Astrocyte (in vitro differentiated cells and primary cell): ENCODE measurements around the gene GAS2L1. TPM values are rescaled to one million over a fixed set of nuclear protein-coding genes. Genes with fewer than 3 reads are reported as not detected.

ENCODE experiments used
- DNase-seq: peaks from one replicate; pipeline ENCODE4 v3.0.0-alpha.2; 2010; ENCODE audit warnings: low read depth
- FAIRE-seq: peaks from 2 replicates; lab custom pipeline; 2011; peaks lifted over from hg19 to GRCh38; lab: Jason Lieb, UNC
- H2AFZ ChIP-seq: 2 replicates; pipeline ENCODE4 v1.6.0; 2012; ENCODE audit warnings: low read depth, low read length, inconsistent platforms
- H3K27ac ChIP-seq: 2 replicates; pipeline ENCODE4 v1.5.1; 2011; ENCODE audit warnings: low read depth, low read length, inconsistent platforms
- H3K27me3 ChIP-seq: 2 replicates; pipeline ENCODE4 v1.6.0; 2011; ENCODE audit warnings: low read length, inconsistent platforms; ENCODE audit not compliant: insufficient read depth
- H3K36me3 ChIP-seq: 2 replicates; pipeline ENCODE4 v1.5.1; 2011; ENCODE audit warnings: low read length, inconsistent platforms; ENCODE audit not compliant: insufficient read depth
- H3K4me1 ChIP-seq: 2 replicates; pipeline ENCODE4 v1.5.1; 2011; ENCODE audit warnings: low read length, inconsistent platforms; ENCODE audit not compliant: insufficient read depth
- H3K4me2 ChIP-seq: 2 replicates; pipeline ENCODE4 v1.6.0; 2012; ENCODE audit warnings: low read length, inconsistent platforms
- H3K4me3 ChIP-seq: 2 replicates; pipeline ENCODE4 v1.5.1; 2011; ENCODE audit warnings: low read depth, mild to moderate bottlenecking, low read length, inconsistent platforms; ENCODE audit not compliant: insufficient read depth
- H3K79me2 ChIP-seq: 2 replicates; pipeline ENCODE4 v1.6.0; 2012; ENCODE audit warnings: mild to moderate bottlenecking, low read length, inconsistent platforms; ENCODE audit not compliant: insufficient read depth
- H3K9ac ChIP-seq: 2 replicates; pipeline ENCODE4 v1.6.0; 2012; ENCODE audit warnings: mild to moderate bottlenecking, low read length, inconsistent platforms
- H3K9me3 ChIP-seq: 2 replicates; pipeline ENCODE4 v1.5.1; 2012; ENCODE audit warnings: low read depth, mild to moderate bottlenecking, low read length, inconsistent platforms; ENCODE audit not compliant: insufficient read depth
- H4K20me1 ChIP-seq: 2 replicates; pipeline ENCODE4 v1.6.0; 2012; ENCODE audit warnings: low read length, inconsistent platforms; ENCODE audit not compliant: insufficient read depth
- H3K27ac Mint-ChIP-seq: one replicate; pipeline ENCODE4 v1.8.0; 2021; ENCODE audit warnings: mild to moderate bottlenecking, mixed read lengths; ENCODE audit not compliant: unreplicated experiment
- H3K27me3 Mint-ChIP-seq: one replicate; pipeline ENCODE4 v1.8.0; 2021; ENCODE audit warnings: low read depth, mixed read lengths; ENCODE audit not compliant: unreplicated experiment
- H3K36me3 Mint-ChIP-seq: one replicate; pipeline ENCODE4 v1.8.0; 2021; ENCODE audit warnings: low read depth, mixed read lengths; ENCODE audit not compliant: unreplicated experiment
- H3K4me1 Mint-ChIP-seq: one replicate; pipeline ENCODE4 v1.8.0; 2021; ENCODE audit warnings: low read depth, mixed read lengths; ENCODE audit not compliant: unreplicated experiment
- H3K4me3 Mint-ChIP-seq: one replicate; pipeline ENCODE4 v1.8.0; 2021; ENCODE audit warnings: mild to moderate bottlenecking, moderate library complexity, mixed read lengths; ENCODE audit not compliant: unreplicated experiment
- H3K9me3 Mint-ChIP-seq: one replicate; pipeline ENCODE4 v1.8.0; 2021; ENCODE audit warnings: mild to moderate bottlenecking, mixed read lengths; ENCODE audit not compliant: unreplicated experiment
- CTCF ChIP-seq: IDR thresholded peaks from 2 replicates; pipeline ENCODE4 v1.5.1; 2011; ENCODE audit warnings: low read depth, mild to moderate bottlenecking, inconsistent platforms, low read length, moderate library complexity; ENCODE audit not compliant: insufficient read depth
- EZH2 ChIP-seq: IDR thresholded peaks from 2 replicates; pipeline ENCODE4 v1.6.1; 2012; ENCODE audit warnings: mild to moderate bottlenecking, low read length, inconsistent platforms; ENCODE audit not compliant: insufficient read depth
- total RNA-seq: library from RNA; stranded (reverse); gene quantifications from 2 replicates; pipeline ENCODE4 v1.2.1, GENCODE V29; 2021

The GAS2L1 gene
- total RNA-seq, 1 donor from 2014 or later = 24.3 TPM

DNA sequence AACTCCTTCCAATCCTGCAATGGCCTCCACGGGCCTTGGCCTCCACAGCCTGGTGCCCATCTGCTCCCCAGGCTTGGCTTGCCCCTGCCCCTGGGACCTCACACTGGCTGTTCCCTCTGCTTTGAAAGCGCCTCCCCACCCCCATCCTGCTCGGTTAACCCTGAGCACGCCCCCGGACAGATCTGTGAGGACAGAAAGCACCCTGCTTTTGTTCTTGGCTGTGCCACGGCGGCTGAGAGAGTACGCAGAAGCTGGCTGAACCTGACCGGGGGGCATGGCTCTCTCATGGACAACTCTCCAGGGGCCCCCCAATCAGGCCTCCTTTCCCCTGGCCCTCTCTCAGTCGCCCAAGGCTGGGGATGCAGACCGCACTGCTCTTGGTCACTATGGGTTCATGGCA is 29.2 kb downstream of the GAS2L1 start:
- Histone ChIP-seq H3K4me2 (no peak overlapping the region), H2AFZ (no peak overlapping the region), H3K27me3 (no peaks in the 10 kb centered on the region), H3K4me3 (no peak overlapping the region), H4K20me1 (peaks cover 26% of the 10 kb centered on the region), H3K36me3 (peaks cover 13% of the 10 kb centered on the region), H3K27ac (no peak overlapping the region), H3K79me2 (no peaks in the 10 kb centered on the region), H3K9me3 (no peaks in the 10 kb centered on the region), H3K9ac (no peak overlapping the region), H3K4me1 (peaks cover 9% of the 10 kb centered on the region)
- FAIRE-seq = no peak
- Mint-ChIP-seq H3K4me3 (no peak overlapping the region), H3K27me3 (no peaks in the 10 kb centered on the region), H3K36me3 (peaks cover 31% of the 10 kb centered on the region), H3K4me1 (peaks cover 6% of the 10 kb centered on the region), H3K9me3 (no peaks in the 10 kb centered on the region), H3K27ac (no peak overlapping the region)
- no peak for DNase-seq
- TF ChIP-seq EZH2 (no peak), CTCF (no peak)

- H2AFZ ChIP-seq = no peak overlapping the region
- H3K4me3 Mint-ChIP-seq = no peak overlapping the region
- no peaks in the 10 kb centered on the region for H3K27me3 ChIP-seq
- no peaks in the 10 kb centered on the region for H3K9me3 Mint-ChIP-seq
- H3K27ac Mint-ChIP-seq = no peak overlapping the region
- DNase-seq (no peak), FAIRE-seq (no peak)
- H3K79me2 ChIP-seq = no peaks in the 10 kb centered on the region
- H4K20me1 ChIP-seq = peaks cover 26% of the 10 kb centered on the region
- peaks cover 30% of the 10 kb centered on the region for H3K36me3 Mint-ChIP-seq
- peaks cover 3% of the 10 kb centered on the region for H3K4me1 Mint-ChIP-seq
- no peak overlapping the region for H3K9ac ChIP-seq
- no peaks in the 10 kb centered on the region for H3K9me3 ChIP-seq
- H3K4me1 ChIP-seq = no peaks in the 10 kb centered on the region
- no peak for TF ChIP-seq CTCF
- TF ChIP-seq EZH2 = no peak
- no peaks in the 10 kb centered on the region for H3K27me3 Mint-ChIP-seq
- no peak overlapping the region for H3K4me3 ChIP-seq
- no peak overlapping the region for H3K4me2 ChIP-seq
- no peak overlapping the region for H3K27ac ChIP-seq
- H3K36me3 ChIP-seq = peaks cover 21% of the 10 kb centered on the region
These were observed 30.5 kb downstream of the GAS2L1 start for GRCh38 chr22:29336751-29337490.

DNA sequence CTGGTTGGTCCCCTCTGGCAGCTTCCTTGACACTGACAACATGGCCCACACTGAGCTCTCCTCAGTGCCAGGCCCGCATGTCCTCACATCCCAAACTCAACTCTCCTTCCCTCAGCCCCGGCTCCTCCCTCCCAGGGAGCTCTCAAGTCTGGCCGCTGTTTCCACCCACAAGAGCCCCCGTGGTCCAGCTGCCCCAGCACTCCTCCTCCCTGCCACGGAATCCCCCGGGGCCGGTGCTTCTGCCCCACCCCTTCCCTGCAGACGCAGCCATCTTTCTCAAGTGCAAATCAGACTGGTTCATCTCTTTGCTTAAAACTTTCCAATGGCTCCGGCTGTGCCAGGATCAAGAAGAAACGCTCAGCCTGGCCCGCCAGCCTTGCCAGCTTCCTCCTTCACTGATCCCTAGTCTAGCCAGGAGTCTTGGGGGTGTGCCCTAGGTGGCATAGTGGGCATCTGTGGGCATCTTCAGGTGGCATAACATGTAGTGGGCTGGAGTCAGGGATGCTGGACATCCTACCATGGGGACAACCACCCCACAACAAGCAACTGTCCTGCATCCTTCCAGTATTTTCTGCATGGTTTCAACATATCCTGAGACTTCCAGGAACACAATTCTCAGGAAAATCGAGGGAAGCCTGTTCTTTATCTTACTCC is 31.3 kb downstream of the GAS2L1 start:
- no peak for DNase-seq
- Histone ChIP-seq H2AFZ (no peak overlapping the region), H3K79me2 (no peaks in the 10 kb centered on the region), H3K27me3 (no peaks in the 10 kb centered on the region), H3K27ac (no peak overlapping the region), H3K36me3 (peaks cover 23% of the 10 kb centered on the region), H3K4me2 (no peak overlapping the region), H3K9ac (no peak overlapping the region), H3K4me3 (no peak overlapping the region), H3K9me3 (no peaks in the 10 kb centered on the region), H3K4me1 (peaks cover under 1% of the 10 kb centered on the region), H4K20me1 (peaks cover 33% of the 10 kb centered on the region)
- no peak for FAIRE-seq
- Mint-ChIP-seq H3K4me1 (peaks cover 3% of the 10 kb centered on the region), H3K27me3 (no peaks in the 10 kb centered on the region), H3K4me3 (no peak overlapping the region), H3K36me3 (peaks cover 35% of the 10 kb centered on the region), H3K27ac (no peak overlapping the region), H3K9me3 (no peaks in the 10 kb centered on the region)
- TF ChIP-seq CTCF (no peak), EZH2 (no peak)
